GM12892 (cell line): ENCODE data around the gene ULK4.
"Not testable (repeated sequence)": the region's sequence is repeated elsewhere in the genome, so short reads cannot be mapped to it uniquely, and the experiment has no call there.

Experiments
- DNase-seq: peaks from one replicate; pipeline ENCODE4 v3.0.0; 2011; ENCODE audit not compliant: insufficient read length
- FAIRE-seq: peaks from 2 replicates; lab custom pipeline; 2011; peaks lifted over from hg19 to GRCh38; lab: Jason Lieb, UNC
- POLR2A ChIP-seq: IDR thresholded peaks from 2 replicates; pipeline ENCODE4 v1.6.1; 2011; ENCODE audit warnings: low read depth, low read length, control low read depth
- POLR2AphosphoS5 ChIP-seq: IDR thresholded peaks from 2 replicates; pipeline ENCODE4 v1.6.1; 2011; ENCODE audit warnings: low read depth, low read length, control low read depth
- TAF1 ChIP-seq: IDR thresholded peaks from 2 replicates; pipeline ENCODE4 v1.6.1; 2011; ENCODE audit warnings: low read depth, mild to moderate bottlenecking, control low read depth, low read length, borderline replicate concordance

The ULK4 gene

GRCh38 chr3:41893977-41894376 is 67.9 kb downstream of the ULK4 start:
- no peak for DNase-seq
- TF ChIP-seq TAF1 (no peak), POLR2A (no peak), POLR2AphosphoS5 (no peak)
- FAIRE-seq, result no peak

GRCh38 chr3:41888368-41889076 is 73.4 kb downstream of the ULK4 start:
- TF ChIP-seq POLR2A (no peak), TAF1 (no peak), POLR2AphosphoS5 (no peak)
- FAIRE-seq, result no peak
- DNase-seq, result no peak

DNA sequence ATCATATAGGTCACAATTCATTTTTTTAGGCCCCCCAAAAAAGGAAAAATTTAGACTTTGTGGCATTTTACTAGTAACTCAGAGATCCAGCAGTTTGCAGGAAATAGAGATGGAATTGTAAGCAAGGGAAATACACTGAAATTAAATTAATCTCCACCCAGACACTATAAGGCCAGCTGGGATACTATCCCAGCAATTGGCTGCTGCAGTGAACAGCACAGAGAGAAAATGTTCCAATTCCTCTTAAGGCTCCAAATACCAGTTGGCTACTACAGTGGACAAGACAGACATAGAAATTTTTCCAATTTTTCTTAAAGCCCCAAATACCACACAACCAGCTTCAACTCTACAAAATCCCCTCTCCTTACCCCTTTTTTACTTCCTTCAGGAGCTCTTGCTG is 78.9 kb downstream of the ULK4 start:
- DNase-seq (no peak), FAIRE-seq (no peak)
- TF ChIP-seq TAF1 (no peak), POLR2A (no peak), POLR2AphosphoS5 (no peak)

DNA sequence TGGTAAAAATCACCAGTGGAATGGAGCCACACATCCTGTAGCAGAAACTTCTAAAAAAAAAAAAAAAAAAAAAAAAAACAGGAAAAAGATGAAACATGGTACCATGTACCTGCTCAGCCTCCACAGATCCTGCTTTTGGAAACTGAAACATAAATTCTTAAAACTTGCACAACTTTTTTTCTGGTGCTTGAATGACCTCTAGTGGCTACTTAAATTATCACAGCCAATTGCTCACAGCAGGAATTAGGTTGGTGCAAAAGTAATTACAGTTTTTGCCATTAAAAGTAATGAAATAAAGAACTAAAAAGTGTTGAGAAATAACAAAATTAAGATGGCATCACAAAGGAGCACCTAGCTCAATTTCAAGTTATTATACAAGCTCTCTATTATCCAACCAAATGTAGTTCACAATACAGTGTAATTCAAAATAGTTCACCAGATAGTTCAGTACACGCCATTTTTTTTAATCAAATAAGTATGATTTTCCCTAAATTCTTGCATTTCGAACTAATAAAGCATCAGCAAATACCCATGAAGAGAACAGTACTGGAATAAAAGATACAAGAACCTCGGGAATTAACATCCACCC is 80.6 kb downstream of the ULK4 start:
- DNase-seq (no peak), FAIRE-seq (peak; percentile 48)
- TF ChIP-seq POLR2A, result no peak
- TF ChIP-seq POLR2AphosphoS5, result no peak
- no peak for TF ChIP-seq TAF1

GRCh38 chr3:41880387-41880786 is 81.5 kb downstream of the ULK4 start:
- FAIRE-seq (no peak), DNase-seq (no peak)
- TF ChIP-seq TAF1, result no peak
- TF ChIP-seq POLR2A, result no peak
- TF ChIP-seq POLR2AphosphoS5, result no peak

GRCh38 chr3:41877741-41878140 is 84.2 kb downstream of the ULK4 start:
- not testable (repeated sequence) for DNase-seq, FAIRE-seq

- no peak for DNase-seq
- FAIRE-seq, result no peak
- no peak for TF ChIP-seq TAF1
- TF ChIP-seq POLR2A, result no peak
- no peak for TF ChIP-seq POLR2AphosphoS5
Observed at GRCh38 chr3:41874022-41874421, 87.9 kb downstream of the ULK4 start.

DNA sequence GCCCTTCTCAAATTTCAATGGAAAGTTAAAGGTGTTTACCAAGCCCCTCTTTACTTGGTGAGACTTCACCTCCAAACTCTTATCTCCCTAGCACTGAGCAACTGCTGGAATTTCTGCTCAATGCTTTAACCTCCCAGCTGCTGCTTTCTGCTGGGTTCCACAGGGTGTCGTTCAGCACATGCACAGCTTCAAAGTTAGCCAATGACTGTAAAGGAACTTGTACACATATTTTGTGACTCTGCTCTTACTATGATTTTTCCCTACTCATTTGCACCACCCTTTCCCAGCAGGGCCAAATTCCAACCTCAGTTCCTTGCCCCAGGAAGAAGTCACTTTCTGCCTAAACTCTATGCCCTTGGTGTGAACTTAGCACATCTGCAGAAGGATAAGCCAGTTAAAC is 89.7 kb downstream of the ULK4 start:
- TF ChIP-seq POLR2AphosphoS5 (no peak), TAF1 (no peak), POLR2A (no peak)
- DNase-seq (no peak), FAIRE-seq (no peak)

DNA sequence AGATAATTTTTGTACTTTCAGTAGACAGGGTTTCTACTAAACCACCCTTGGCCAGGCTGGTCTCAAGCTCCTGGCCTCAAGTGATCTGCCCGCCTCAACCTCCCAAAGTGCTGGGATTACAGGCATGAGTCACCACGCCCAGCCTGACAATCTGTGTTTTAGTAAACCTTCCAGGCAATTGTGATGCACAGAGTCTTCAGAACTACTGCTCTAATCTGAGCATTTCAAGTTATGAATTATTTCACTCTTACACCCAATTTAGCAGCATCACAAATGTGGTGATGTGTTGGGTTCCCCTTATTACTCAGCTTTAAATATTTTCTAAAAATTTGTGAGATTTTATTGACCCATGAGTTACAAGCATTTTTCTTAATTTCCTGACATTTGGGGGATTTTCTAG is 94.4 kb downstream of the ULK4 start:
- TF ChIP-seq POLR2AphosphoS5 (no peak), TAF1 (no peak), POLR2A (no peak)
- DNase-seq (no peak), FAIRE-seq (no peak)

DNA sequence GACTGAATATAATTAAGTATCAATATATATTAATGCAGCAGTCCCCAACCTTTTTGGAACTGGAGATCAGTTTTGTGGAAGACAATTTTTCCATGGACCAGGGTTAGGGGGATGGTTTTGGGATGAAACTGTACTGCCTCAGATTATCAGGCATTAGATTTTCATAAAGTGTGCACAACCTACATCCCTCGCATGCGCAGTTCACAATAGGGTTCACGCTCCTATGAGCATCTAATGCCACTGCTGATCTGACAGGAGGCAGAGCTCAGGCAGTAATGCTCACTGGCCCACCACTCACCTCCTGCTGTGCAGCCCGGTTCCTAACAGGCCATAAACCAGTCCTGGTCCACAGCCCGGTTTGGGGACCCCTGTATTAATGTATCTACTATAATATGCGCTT is 95.6 kb downstream of the ULK4 start:
- no peak for TF ChIP-seq POLR2AphosphoS5
- TF ChIP-seq TAF1, result no peak
- TF ChIP-seq POLR2A, result no peak
- no peak for DNase-seq
- no peak for FAIRE-seq

DNA sequence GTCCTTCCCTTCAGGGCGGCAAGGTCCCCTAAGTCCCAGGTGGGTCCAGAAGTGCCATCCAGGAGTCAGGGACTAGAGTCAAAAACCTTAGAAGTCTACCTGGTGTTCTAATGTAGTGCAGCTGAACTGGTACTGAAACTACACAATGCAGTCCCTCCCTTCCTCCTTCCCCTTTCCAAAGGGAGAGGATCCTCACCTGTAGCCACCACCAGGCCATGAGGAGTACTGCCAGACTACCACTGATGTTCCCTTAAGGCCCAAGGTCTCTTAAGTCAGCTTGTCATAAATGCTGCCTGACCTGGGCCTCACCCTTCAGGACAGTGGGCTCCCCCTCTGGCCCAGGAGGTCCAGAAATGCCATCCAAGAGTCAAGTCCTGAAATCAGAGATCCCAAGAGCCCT is 98.9 kb downstream of the ULK4 start:
- TF ChIP-seq TAF1 (no peak), POLR2AphosphoS5 (no peak), POLR2A (no peak)

DNA sequence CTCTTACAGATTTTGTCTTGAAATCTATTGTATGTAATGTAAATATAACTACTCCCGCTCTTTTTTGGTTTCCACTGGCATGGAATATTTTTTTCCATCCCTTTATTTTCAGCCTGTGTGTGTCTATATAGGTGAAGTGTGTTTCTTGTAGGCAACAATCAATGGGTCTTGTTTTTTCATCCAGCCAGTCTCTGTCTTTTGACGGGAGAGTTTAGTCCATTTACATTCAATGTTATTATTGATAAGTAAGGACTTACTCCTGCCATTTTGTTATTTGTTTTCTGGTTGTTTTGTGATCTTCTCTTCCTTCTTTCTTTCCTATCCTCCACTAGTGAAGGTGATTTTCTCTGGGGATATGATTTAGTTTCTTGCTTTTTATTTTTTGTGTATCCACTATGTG is 101.4 kb downstream of the ULK4 start:
- not testable (repeated sequence) for FAIRE-seq, DNase-seq

More for the DNA sequence above, 98.9 kb downstream of the ULK4 start:
- FAIRE-seq, result no peak
- DNase-seq, result no peak

- DNase-seq (no peak), FAIRE-seq (no peak)
- TF ChIP-seq POLR2AphosphoS5 (no peak), TAF1 (no peak), POLR2A (no peak)
Observed at GRCh38 chr3:41854956-41855355, 106.9 kb downstream of the ULK4 start.
